Measurements from ENCODE around the gene PRELID1. TPM values are rescaled to one million over a fixed set of nuclear protein-coding genes. Genes with fewer than 3 reads are reported as not detected.

The PRELID1 gene
- total RNA-seq, 1 experiment from 2014 or later: 434 TPM

Other genes starting within 250 kb of the PRELID1 start
- 0.57 and 0.97 TPM in 2 replicates for gene FGFR4, start 216.9 kb upstream of the PRELID1 start, total RNA-seq (2014; rRNA removed; shearing (Covaris generic))
- gene NSD1, start 170.0 kb upstream of the PRELID1 start, total RNA-seq (2014; rRNA removed; shearing (Covaris generic)): 25.4 and 45.7 TPM in 2 replicates
- 16.6 and 18.8 TPM in 2 replicates for gene RAB24, start 80 bp upstream of the PRELID1 start, total RNA-seq (2014; rRNA removed; shearing (Covaris generic))
- 16.7 and 23.4 TPM in 2 replicates for gene MXD3, start 8.1 kb downstream of the PRELID1 start, total RNA-seq (2014; rRNA removed; shearing (Covaris generic))
- gene LMAN2, start 47.9 kb downstream of the PRELID1 start, total RNA-seq (2014; rRNA removed; shearing (Covaris generic)): 269 and 285 TPM in 2 replicates
- gene RGS14, start 54.1 kb downstream of the PRELID1 start, total RNA-seq (2014; rRNA removed; shearing (Covaris generic)): 18.1 and 30.5 TPM in 2 replicates
- not detected in 2 replicates for gene SLC34A1, start 80.6 kb downstream of the PRELID1 start, total RNA-seq (2014; rRNA removed; shearing (Covaris generic))
- not detected in 2 replicates for gene PFN3, start 96.9 kb downstream of the PRELID1 start, total RNA-seq (2014; rRNA removed; shearing (Covaris generic))
- 8.6 and 9.6 TPM in 2 replicates for gene F12, start 105.8 kb downstream of the PRELID1 start, total RNA-seq (2014; rRNA removed; shearing (Covaris generic))
- 67.3 and 71.8 TPM in 2 replicates for gene GRK6, start 122.9 kb downstream of the PRELID1 start, total RNA-seq (2014; rRNA removed; shearing (Covaris generic))
- 15.7 and 21.4 TPM in 2 replicates for gene PRR7, start 143.0 kb downstream of the PRELID1 start, total RNA-seq (2014; rRNA removed; shearing (Covaris generic))
- 166 and 187 TPM in 2 replicates for gene DBN1, start 169.8 kb downstream of the PRELID1 start, total RNA-seq (2014; rRNA removed; shearing (Covaris generic))
- gene PDLIM7, start 193.8 kb downstream of the PRELID1 start, total RNA-seq (2014; rRNA removed; shearing (Covaris generic)): 197 and 234 TPM in 2 replicates
- 3.7 and 3.9 TPM in 2 replicates for gene DOK3, start 206.0 kb downstream of the PRELID1 start, total RNA-seq (2014; rRNA removed; shearing (Covaris generic))
- 68.7 and 91.5 TPM in 2 replicates for gene DDX41, start 213.2 kb downstream of the PRELID1 start, total RNA-seq (2014; rRNA removed; shearing (Covaris generic))

All from Daoy (cell line).